ENCODE data around the gene STMP1.
A peak's percentile ranks its signal among the peaks of the same experiment; 100 is the strongest.
"Not testable (repeated sequence)": the region's sequence is repeated elsewhere in the genome, so short reads cannot be mapped to it uniquely, and the experiment has no call there.

The STMP1 gene

DNA sequence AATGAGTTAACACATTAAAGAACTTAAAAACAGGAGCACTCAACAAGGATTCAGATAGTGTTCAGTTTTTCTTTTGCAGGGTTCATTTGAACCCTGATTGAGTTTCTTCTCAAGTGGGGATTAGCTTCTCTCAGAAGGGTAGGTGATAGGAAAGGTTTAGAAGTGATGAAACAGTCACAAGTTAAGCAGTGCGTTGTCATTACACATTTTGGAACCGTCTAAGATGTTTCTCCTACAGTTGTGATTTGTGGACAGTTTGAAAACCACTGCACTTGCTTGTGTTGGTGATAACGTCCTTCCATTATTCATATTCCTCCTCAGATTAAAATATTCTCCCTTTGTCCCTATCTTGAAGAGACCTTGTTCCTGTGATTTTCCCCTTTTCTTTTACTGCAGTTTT lies 2.7 kb downstream of the STMP1 start:
- Histone ChIP-seq H3K9me3 (ENCODE audit: control insufficient read depth, low read length) (peaks cover 9% of the 10 kb centered on the region), H3K27ac (ENCODE audit: low read depth, low read length, severe bottlenecking) (no peak overlapping the region), H3K4me1 (ENCODE audit: control insufficient read depth, insufficient read depth, low read length, poor library complexity, severe bottlenecking) (peaks cover 9% of the 10 kb centered on the region), H3K4me3 (ENCODE audit: extremely low read depth, insufficient read depth, low read length, poor library complexity, severe bottlenecking) (no peak overlapping the region), H3K36me3 (ENCODE audit: control insufficient read depth, insufficient read depth, low read length) (peaks cover 19% of the 10 kb centered on the region)
- WGBS, 2 experiments (ENCODE audit: insufficient coverage in 2 of 2): 100% methylated on average over 1 to 2 of the region's 3 CpGs

DNA sequence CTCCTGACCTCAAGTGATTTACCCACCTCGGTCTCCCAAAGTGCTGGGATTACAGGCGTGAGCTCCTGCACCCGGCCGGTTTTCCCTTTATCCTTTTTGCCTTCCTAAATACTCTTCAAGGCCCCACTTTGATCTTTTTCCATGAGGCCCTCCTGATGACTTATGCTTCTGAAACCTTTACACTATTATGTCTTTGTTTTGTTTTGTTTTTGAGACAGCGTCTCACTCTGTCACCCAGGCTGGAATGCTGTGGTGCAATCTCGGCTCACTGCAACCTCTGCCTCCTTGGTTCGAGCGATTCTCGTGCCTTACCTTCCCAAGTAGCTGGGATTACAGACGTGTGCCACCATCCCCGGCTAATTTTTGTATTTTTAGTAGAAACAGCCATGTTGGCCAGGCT lies 3.8 kb downstream of the STMP1 start:
- Histone ChIP-seq H3K36me3 (ENCODE audit: control insufficient read depth, insufficient read depth, low read length) (peaks cover 19% of the 10 kb centered on the region), H3K27ac (ENCODE audit: low read depth, low read length, severe bottlenecking) (no peak overlapping the region), H3K4me1 (ENCODE audit: control insufficient read depth, insufficient read depth, low read length, poor library complexity, severe bottlenecking) (peaks cover 15% of the 10 kb centered on the region), H3K9me3 (ENCODE audit: control insufficient read depth, low read length) (peaks cover 9% of the 10 kb centered on the region), H3K4me3 (ENCODE audit: extremely low read depth, insufficient read depth, low read length, poor library complexity, severe bottlenecking) (no peak overlapping the region)
- WGBS, 2 experiments (ENCODE audit: insufficient coverage in 2 of 2): 89 to 93% methylated on average over 11 of the region's 11 CpGs

DNA sequence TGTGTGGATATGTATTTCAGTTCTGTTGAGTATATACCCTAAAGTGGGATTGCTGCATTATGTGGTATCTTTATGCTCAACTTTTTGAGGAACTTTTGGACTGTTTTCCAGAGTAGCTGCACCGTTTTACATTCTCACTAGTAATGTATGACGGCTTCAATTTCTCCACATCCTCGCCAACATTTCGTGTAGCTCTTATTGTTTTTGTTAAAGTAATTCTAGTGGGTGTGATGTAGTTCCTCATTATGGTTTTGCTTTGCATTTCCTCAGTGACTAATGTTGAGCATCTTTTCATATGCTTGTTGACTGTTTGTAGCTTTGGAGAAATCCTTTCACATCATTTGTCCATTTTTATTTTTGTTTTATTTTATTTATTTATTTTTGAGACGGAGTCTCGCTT lies 4.5 kb downstream of the STMP1 start:
- H3K4me1 ChIP-seq (ENCODE audit: control insufficient read depth, insufficient read depth, low read length, poor library complexity, severe bottlenecking): peaks cover 15% of the 10 kb centered on the region
- H3K9me3 ChIP-seq (ENCODE audit: control insufficient read depth, low read length): peaks cover 9% of the 10 kb centered on the region
- no peak overlapping the region for H3K27ac ChIP-seq (ENCODE audit: low read depth, low read length, severe bottlenecking)
- no peak overlapping the region for H3K4me3 ChIP-seq (ENCODE audit: extremely low read depth, insufficient read depth, low read length, poor library complexity, severe bottlenecking)
- 97 to 100% methylated on average over 1 to 6 of the region's 6 CpGs for WGBS, 2 experiments (ENCODE audit: insufficient coverage in 2 of 2)
- H3K36me3 ChIP-seq (ENCODE audit: control insufficient read depth, insufficient read depth, low read length): peaks cover 19% of the 10 kb centered on the region

DNA sequence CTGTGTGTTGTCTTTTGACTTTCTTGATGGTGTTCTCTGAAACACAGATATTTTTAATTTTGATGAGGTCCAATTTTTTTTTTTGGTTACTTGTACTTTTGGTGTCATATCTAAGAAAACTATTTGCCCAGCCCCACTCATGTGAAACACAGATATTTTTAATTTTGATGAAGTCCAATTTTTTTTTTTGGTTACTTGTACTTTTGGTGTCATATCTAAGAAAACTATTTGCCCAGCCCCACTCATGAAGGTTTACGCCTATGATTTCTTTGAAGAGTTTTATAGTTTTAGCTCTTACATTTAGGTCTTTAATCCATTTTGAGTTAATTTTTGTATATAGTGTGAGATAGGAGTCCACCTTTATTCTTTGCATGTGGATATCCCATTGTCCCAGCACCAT lies 5.3 kb downstream of the STMP1 start:
- Histone ChIP-seq H3K4me1 (ENCODE audit: control insufficient read depth, insufficient read depth, low read length, poor library complexity, severe bottlenecking) (peaks cover 17% of the 10 kb centered on the region), H3K36me3 (ENCODE audit: control insufficient read depth, insufficient read depth, low read length) (peaks cover 19% of the 10 kb centered on the region)
- H3K9me3 ChIP-seq (ENCODE audit: control insufficient read depth, low read length); H3K4me3 ChIP-seq (ENCODE audit: extremely low read depth, insufficient read depth, low read length, poor library complexity, severe bottlenecking); H3K27ac ChIP-seq (ENCODE audit: low read depth, low read length, severe bottlenecking): not testable (repeated sequence)
- no CpG with 5 or more reads among the region's 1 CpG for WGBS, 2 experiments (ENCODE audit: insufficient coverage in 2 of 2)

DNA sequence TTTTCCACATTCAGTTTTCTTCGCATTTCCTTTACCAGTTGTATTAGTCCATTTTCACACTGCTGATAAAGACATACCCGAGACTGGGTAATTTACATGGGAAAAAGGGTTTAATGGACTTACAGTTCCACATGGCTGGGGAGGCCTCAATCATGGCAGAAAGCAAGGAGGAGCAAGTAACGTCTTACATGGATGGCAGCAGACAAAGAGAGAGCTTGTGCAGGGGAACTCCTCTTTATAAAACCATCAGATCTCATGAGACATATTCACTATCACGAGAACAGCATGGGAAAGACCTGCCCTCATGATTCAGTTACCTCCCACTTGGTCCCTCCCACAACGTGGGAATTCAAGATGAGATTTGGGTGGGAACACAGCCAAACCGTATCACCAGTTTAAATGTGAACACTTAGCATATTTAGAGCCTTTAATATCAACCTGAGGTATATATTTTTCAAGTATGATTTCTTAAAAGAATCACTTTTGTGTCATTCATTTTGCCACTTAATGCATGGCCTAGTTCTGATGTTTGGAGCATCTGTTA lies 6.6 kb downstream of the STMP1 start:
- H3K27ac ChIP-seq (ENCODE audit: low read depth, low read length, severe bottlenecking): not testable (repeated sequence)
- H3K4me1 ChIP-seq (ENCODE audit: control insufficient read depth, insufficient read depth, low read length, poor library complexity, severe bottlenecking): peaks cover 17% of the 10 kb centered on the region
- WGBS, 2 experiments (ENCODE audit: insufficient coverage in 2 of 2): 67 to 100% methylated on average over 1 of the region's 6 CpGs

DNA sequence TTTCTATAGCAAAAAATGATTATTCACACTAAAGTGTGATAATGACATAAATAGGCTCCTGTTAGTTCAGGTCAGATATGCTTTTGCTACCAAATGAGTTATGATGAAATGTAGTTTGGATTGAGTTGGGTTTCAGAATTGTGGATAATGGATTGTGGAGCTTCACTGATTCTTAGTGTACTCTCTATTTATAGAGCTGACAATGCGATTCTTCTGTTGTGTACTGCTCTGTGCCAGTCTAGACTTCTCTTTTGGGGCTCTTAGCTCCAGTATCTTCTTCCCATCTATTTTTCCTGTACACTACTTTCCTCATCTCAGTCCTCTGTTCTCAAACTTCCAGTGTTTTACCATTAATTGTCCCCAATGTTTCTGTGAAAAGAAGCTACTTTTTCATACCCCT lies 7.5 kb downstream of the STMP1 start:
- Histone ChIP-seq H3K27ac (ENCODE audit: low read depth, low read length, severe bottlenecking) (peak overlapping the region; percentile 24), H3K4me1 (ENCODE audit: control insufficient read depth, insufficient read depth, low read length, poor library complexity, severe bottlenecking) (peaks cover 13% of the 10 kb centered on the region)
- 86 to 100% methylated on average over 1 of the region's 1 CpG for WGBS, 2 experiments (ENCODE audit: insufficient coverage in 2 of 2)

More for the DNA sequence above, 6.6 kb downstream of the STMP1 start:
- not testable (repeated sequence) for H3K9me3 ChIP-seq (ENCODE audit: control insufficient read depth, low read length); H3K4me3 ChIP-seq (ENCODE audit: extremely low read depth, insufficient read depth, low read length, poor library complexity, severe bottlenecking)
- H3K36me3 ChIP-seq (ENCODE audit: control insufficient read depth, insufficient read depth, low read length): peaks cover 28% of the 10 kb centered on the region

DNA sequence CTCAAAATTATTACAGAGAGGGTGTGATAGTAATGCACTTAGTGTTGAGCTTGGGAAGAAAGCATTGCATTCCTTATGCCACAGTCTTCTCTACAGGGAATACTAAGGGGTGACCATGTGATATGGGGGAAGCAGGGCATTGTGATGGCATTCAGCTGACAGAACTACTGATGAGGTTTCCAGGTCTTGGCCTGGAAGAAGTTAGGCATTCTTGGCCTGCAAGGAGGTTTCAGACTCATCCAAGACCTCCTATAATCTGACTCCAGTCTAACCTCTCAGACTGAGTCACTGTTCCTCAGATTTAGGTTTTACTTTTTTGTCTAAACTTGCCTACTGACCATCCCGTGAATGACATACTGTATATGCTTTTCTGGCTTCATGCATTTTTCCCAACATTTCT lies 7.9 kb downstream of the STMP1 start:
- Histone ChIP-seq H3K27ac (ENCODE audit: low read depth, low read length, severe bottlenecking) (peak overlapping the region; percentile 24), H3K36me3 (ENCODE audit: control insufficient read depth, insufficient read depth, low read length) (peaks cover 40% of the 10 kb centered on the region)

More for the DNA sequence above, 7.5 kb downstream of the STMP1 start:
- H3K4me3 ChIP-seq (ENCODE audit: extremely low read depth, insufficient read depth, low read length, poor library complexity, severe bottlenecking): no peak overlapping the region
- H3K9me3 ChIP-seq (ENCODE audit: control insufficient read depth, low read length): peaks cover 9% of the 10 kb centered on the region
- peaks cover 36% of the 10 kb centered on the region for H3K36me3 ChIP-seq (ENCODE audit: control insufficient read depth, insufficient read depth, low read length)

DNA sequence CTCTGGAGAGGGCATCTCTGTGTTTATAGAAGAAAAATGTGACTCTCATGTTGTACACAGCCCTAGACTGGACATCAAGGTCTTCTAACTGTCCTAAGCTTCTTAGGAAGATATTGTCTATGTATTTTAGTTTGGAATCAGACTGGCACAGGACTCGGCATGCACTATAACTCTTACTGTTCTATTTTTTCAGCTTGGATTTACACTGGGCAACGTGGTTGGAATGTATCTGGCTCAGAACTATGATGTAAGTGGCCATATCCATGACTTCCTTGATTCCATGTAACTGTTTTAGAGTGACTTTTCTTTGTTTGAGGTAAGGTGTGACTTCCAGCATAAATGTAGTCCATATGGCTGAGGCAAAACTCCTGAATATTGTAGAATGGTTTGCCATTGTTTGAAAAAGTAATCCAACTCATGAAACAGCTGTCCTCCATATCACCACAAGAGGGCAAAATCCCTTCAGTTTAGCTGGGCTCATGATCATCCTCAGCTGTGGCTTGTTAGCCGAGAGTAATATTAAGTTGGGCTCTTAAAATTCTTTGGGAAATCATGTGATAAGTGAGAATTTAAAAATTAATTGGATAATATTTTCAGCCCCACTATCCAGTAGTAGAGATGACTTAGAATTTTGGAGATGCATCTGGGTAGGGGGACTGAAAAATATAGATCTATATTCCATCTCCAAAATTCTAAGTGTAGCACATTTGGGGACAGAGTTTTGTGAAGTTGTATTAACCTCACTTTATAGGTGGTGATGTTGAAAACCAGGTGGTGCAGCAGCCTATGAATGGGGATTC lies 10.4 kb downstream of the STMP1 start:
- Histone ChIP-seq H3K4me3 (ENCODE audit: extremely low read depth, insufficient read depth, low read length, poor library complexity, severe bottlenecking) (no peak overlapping the region), H3K4me1 (ENCODE audit: control insufficient read depth, insufficient read depth, low read length, poor library complexity, severe bottlenecking) (peaks cover 13% of the 10 kb centered on the region), H3K9me3 (ENCODE audit: control insufficient read depth, low read length) (peaks cover 9% of the 10 kb centered on the region), H3K27ac (ENCODE audit: low read depth, low read length, severe bottlenecking) (no peak overlapping the region), H3K36me3 (ENCODE audit: control insufficient read depth, insufficient read depth, low read length) (peaks cover 54% of the 10 kb centered on the region)
- WGBS, 2 experiments (ENCODE audit: insufficient coverage in 2 of 2): 87 to 100% methylated on average over 1 to 2 of the region's 3 CpGs

More for the DNA sequence above, 7.9 kb downstream of the STMP1 start:
- H3K4me3 ChIP-seq (ENCODE audit: extremely low read depth, insufficient read depth, low read length, poor library complexity, severe bottlenecking): no peak overlapping the region
- WGBS, 2 experiments (ENCODE audit: insufficient coverage in 2 of 2): no CpG with 5 or more reads among the region's 1 CpG
- peaks cover 13% of the 10 kb centered on the region for H3K4me1 ChIP-seq (ENCODE audit: control insufficient read depth, insufficient read depth, low read length, poor library complexity, severe bottlenecking)
- peaks cover 9% of the 10 kb centered on the region for H3K9me3 ChIP-seq (ENCODE audit: control insufficient read depth, low read length)

DNA sequence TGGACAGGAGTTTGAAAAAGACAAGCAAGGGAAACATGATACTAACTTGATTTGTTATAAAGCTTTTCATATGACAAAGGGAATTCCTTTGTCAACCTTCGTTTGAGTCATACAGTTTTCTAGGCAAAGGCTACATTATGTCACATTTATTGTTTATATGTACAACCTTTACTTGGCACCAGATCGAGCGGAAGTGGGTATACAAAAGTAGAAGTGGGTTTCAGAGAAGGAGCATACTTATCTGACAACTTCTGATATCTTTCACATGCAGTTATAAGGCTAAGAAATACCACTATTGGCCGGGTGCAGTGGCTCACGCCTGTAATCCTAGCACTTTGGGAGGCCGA lies 11.0 kb downstream of the STMP1 start:
- Histone ChIP-seq H3K4me3 (ENCODE audit: extremely low read depth, insufficient read depth, low read length, poor library complexity, severe bottlenecking) (no peak overlapping the region), H3K9me3 (ENCODE audit: control insufficient read depth, low read length) (peaks cover 7% of the 10 kb centered on the region), H3K36me3 (ENCODE audit: control insufficient read depth, insufficient read depth, low read length) (peaks cover 55% of the 10 kb centered on the region), H3K4me1 (ENCODE audit: control insufficient read depth, insufficient read depth, low read length, poor library complexity, severe bottlenecking) (peaks cover 13% of the 10 kb centered on the region), H3K27ac (ENCODE audit: low read depth, low read length, severe bottlenecking) (no peak overlapping the region)
- WGBS, 2 experiments (ENCODE audit: insufficient coverage in 2 of 2): 89 to 95% methylated on average over 3 of the region's 6 CpGs

DNA sequence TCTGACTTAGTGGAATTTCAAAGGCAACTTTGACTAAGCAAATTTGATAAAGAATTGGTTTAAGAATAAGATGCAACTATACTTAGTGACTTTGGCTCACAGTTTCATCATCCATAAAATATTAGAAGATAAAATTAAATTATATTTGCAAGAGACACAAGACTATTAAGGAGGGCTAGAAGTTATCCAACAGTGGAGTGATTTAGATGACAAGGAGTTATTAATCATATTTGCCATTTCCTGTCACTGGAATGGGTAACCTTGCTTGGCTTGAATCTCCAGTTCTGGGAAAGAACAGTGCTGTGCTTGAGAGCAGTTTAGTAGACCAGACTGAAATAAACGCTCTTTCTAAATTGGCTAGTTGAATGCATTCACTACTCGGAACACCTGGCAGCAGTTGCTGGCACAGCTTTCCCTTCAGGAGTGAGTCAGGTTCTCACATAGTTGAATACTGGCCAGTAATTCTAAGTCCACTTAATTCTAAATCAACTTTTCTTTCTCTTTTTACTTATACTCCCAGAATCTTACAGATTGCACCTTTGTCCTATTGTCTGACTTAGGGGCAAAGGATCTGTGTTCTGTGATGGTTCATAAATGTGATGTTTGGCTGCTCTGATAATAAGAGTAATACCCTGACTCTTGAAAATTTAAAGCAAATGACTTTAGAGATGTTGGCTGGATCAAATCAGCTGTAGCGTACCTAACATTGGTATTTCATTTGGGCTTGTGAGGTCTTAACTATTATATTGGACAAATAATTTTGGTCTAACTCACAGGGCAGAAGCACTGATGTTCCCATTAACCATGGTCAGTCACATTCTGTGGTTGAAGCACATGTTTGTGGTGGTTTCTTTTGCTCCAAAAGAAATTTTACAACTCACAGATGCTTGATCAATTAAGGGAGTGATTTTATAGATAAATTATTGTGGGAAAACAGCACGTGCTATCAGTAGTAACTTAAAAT lies 16.6 kb downstream of the STMP1 start:
- Histone ChIP-seq H3K27ac (ENCODE audit: low read depth, low read length, severe bottlenecking) (no peak overlapping the region), H3K4me3 (ENCODE audit: extremely low read depth, insufficient read depth, low read length, poor library complexity, severe bottlenecking) (no peak overlapping the region), H3K4me1 (ENCODE audit: control insufficient read depth, insufficient read depth, low read length, poor library complexity, severe bottlenecking) (peaks cover 13% of the 10 kb centered on the region), H3K9me3 (ENCODE audit: control insufficient read depth, low read length) (no peaks in the 10 kb centered on the region), H3K36me3 (ENCODE audit: control insufficient read depth, insufficient read depth, low read length) (peaks cover 66% of the 10 kb centered on the region)
- 90 to 100% methylated on average over 3 of the region's 4 CpGs for WGBS, 2 experiments (ENCODE audit: insufficient coverage in 2 of 2)

Measured in mesodermal cell (in vitro differentiated cells).